Kidney (tissue), 14 donors: ENCODE measurements around the gene HNRNPA1. TPM values are rescaled to one million over a fixed set of nuclear protein-coding genes. Genes with fewer than 3 reads are reported as not detected.

Experiments
- DNase-seq, 5 donors: peaks; one replicate each; pipeline ENCODE4 v3.0.0-alpha.2; 2013 to 2020
- FAIRE-seq: peaks from 2 replicates; lab custom pipeline; 2012; peaks lifted over from hg19 to GRCh38; lab: Jason Lieb, UNC
- H3K27ac ChIP-seq, 2 donors: one replicate each; pipeline ENCODE4 v1.7.0; 2013; ENCODE audit warnings: low read depth in 2 of 2, low read length in 2 of 2, inconsistent platforms in 1 of 2
- H3K27me3 ChIP-seq: one replicate; pipeline ENCODE4 v1.7.1; 2013; ENCODE audit warnings: low read length, inconsistent platforms; ENCODE audit not compliant: control insufficient read depth, insufficient read depth
- H3K36me3 ChIP-seq, 3 donors: one replicate each; pipeline versions ENCODE4 v1.7.0 to v1.7.1; 2013; ENCODE audit warnings: low read length in 3 of 3, control low read depth in 1 of 3, inconsistent platforms in 1 of 3; ENCODE audit not compliant: insufficient read depth in 3 of 3, control insufficient read depth in 2 of 3
- H3K4me1 ChIP-seq, 3 donors: one replicate each; pipeline versions ENCODE4 v1.7.0 to v1.7.1; 2013; ENCODE audit warnings: low read length in 3 of 3, inconsistent platforms in 1 of 3, low read depth in 1 of 3; ENCODE audit not compliant: control insufficient read depth in 2 of 3, insufficient read depth in 2 of 3
- H3K4me3 ChIP-seq, 3 donors: one replicate each; pipeline versions ENCODE4 v1.7.0 to v1.8.1; 2013; ENCODE audit warnings: low read length in 3 of 3, control low read depth in 1 of 3, inconsistent platforms in 1 of 3
- H3K9ac ChIP-seq, 3 donors: one replicate each; pipeline versions ENCODE4 v1.7.0 to v1.7.1; 2013; ENCODE audit warnings: low read length in 3 of 3, control low read depth in 1 of 3, inconsistent platforms in 1 of 3
- H3K9me3 ChIP-seq, 3 donors: one replicate each; pipeline versions ENCODE4 v1.7.0 to v1.7.1; 2013; ENCODE audit warnings: low read length in 3 of 3, control low read depth in 1 of 3, inconsistent platforms in 1 of 3; ENCODE audit not compliant: control insufficient read depth in 2 of 3, insufficient read depth in 1 of 3
- CTCF ChIP-seq: IDR thresholded peaks from 3 replicates; pipeline ENCODE4 v1.5.1; 2012; ENCODE audit warnings: mild to moderate bottlenecking, moderate library complexity, borderline replicate concordance; ENCODE audit not compliant: insufficient read depth; ENCODE audit errors: extremely low read depth
- intact Hi-C: fragments of 100-400 bp; cut with DNase I; formaldehyde crosslinking; loops from one replicate; pipeline ENCODE4 v1.11.1; 2022
- polyA plus RNA-seq: library from polyadenylated mRNA; stranded (reverse); fragments of 350-450 nt; fragmentation: Illumina TruSeq; extraction: RNeasy Lipid Tissue Mini Kit (QIAGEN cat#74804); gene quantifications from one replicate; pipeline ENCODE4 v1.2.3, GENCODE V29; 2014; ENCODE audit warnings: low read depth, low replicate concordance; ENCODE audit not compliant: insufficient read depth
- total RNA-seq: library from RNA; stranded (reverse); fragmentation: NEBNext Ultra II Directional; extraction: Animal tissue kit (Norgen Biotek cat#: 25700); gene quantifications from one replicate; pipeline ENCODE4 v1.2.1, GENCODE V29; 2021
- donor health status: control.
- donor health status: control.
- donor health status: control.
- donor health status: control.
- donor health status: control.
- donor health status: DM: yes; HTN: yes; CAD: no.
- donor health status: Normal renal cell carcinoma (clear cell type).

Gene HNRNPA1
- total and polyA plus RNA-seq, 2 donors from 2014 or later, result 648 to 964 TPM

- H3K9me3 ChIP-seq, result no peaks in the 10 kb centered on the region
- peak overlapping the region; percentile 38 to 53 (median 41) for H3K9ac ChIP-seq
These were observed 21.1 kb upstream of the HNRNPA1 start for GRCh38 chr12:54259194-54260011.

GRCh38 chr12:54261815-54262402, 18.6 kb upstream of the HNRNPA1 start:
- H3K9ac ChIP-seq, result peak overlapping the region in 2 of 3 donors; percentile 10 to 25
- H3K27ac ChIP-seq, result peak overlapping the region; percentile 23 to 48
- H3K4me3 ChIP-seq, result peak overlapping the region in 1 of 3 donors; percentile 5
- H3K36me3 ChIP-seq, result no peaks in the 10 kb centered on the region
- no peaks in the 10 kb centered on the region for H3K9me3 ChIP-seq
- peaks cover 14 to 23% (median 20%) of the 10 kb centered on the region in 3 donors for H3K4me1 ChIP-seq
- no peak for TF ChIP-seq CTCF
- no peak for FAIRE-seq
- peak in 2 of 5 donors; percentile 46 to 50 for DNase-seq
- intact Hi-C loops, result no loop called here
- no peaks in the 10 kb centered on the region for H3K27me3 ChIP-seq

More at GRCh38 chr12:54259194-54260011, 21.1 kb upstream of the HNRNPA1 start:
- no peak for FAIRE-seq
- peaks cover 14 to 23% (median 20%) of the 10 kb centered on the region in 3 donors for H3K4me1 ChIP-seq
- H3K36me3 ChIP-seq, result peaks cover 2 to 10% (median 3%) of the 10 kb centered on the region in 3 donors
- no peak for TF ChIP-seq CTCF
- H3K27me3 ChIP-seq, result no peaks in the 10 kb centered on the region
- H3K27ac ChIP-seq, result peak overlapping the region; percentile 85 to 86
- peak; percentile 90 to 97 (median 93) for DNase-seq
- intact Hi-C loops, result no loop called here
- H3K4me3 ChIP-seq, result peak overlapping the region; percentile 49 to 77 (median 66)

- H3K4me3 ChIP-seq, result peak overlapping the region in 1 of 3 donors; percentile 5
- no peaks in the 10 kb centered on the region for H3K27me3 ChIP-seq
- H3K4me1 ChIP-seq, result peaks cover 14 to 23% (median 17%) of the 10 kb centered on the region in 3 donors
- H3K9me3 ChIP-seq, result no peaks in the 10 kb centered on the region
- intact Hi-C loops, result no loop called here
- peak overlapping the region in 1 of 3 donors; percentile 10 for H3K9ac ChIP-seq
- no peak for FAIRE-seq
- peak in 3 of 5 donors; percentile 38 to 80 (median 78) for DNase-seq
- no peaks in the 10 kb centered on the region for H3K36me3 ChIP-seq
- H3K27ac ChIP-seq, result peak overlapping the region; percentile 23 to 48
- no peak for TF ChIP-seq CTCF
These were observed 18.1 kb upstream of the HNRNPA1 start for GRCh38 chr12:54262403-54262925.
